HAP-1 (cell line): ENCODE measurements around the gene HRG.
A peak's percentile ranks its signal among the peaks of the same experiment; 100 is the strongest.

Experiments
- DNase-seq, 2 experiments: peaks; one replicate each; pipeline ENCODE4 v3.0.0-alpha.2; 2016 to 2020; ENCODE audit warnings: low spot score in 2 of 2
- H3K27me3 ChIP-seq: fragments of 250-450 bp; sonication (Bioruptor Pico); 2 replicates; pipeline ENCODE4 v1.5.1; 2020; ENCODE audit warnings: low read depth, mild to moderate bottlenecking, moderate library complexity
- H3K36me3 ChIP-seq: fragments of 250-450 bp; sonication (Bioruptor Pico); replicated peaks from 2 replicates; pipeline ENCODE4 v1.5.1; 2020; ENCODE audit warnings: mild to moderate bottlenecking
- H3K4me1 ChIP-seq: fragments of 250-450 bp; sonication (Bioruptor Pico); 2 replicates; pipeline ENCODE4 v1.5.1; 2020; ENCODE audit warnings: mild to moderate bottlenecking
- H3K4me3 ChIP-seq: fragments of 250-450 bp; sonication (Bioruptor Pico); 2 replicates; pipeline ENCODE4 v1.5.1; 2020; ENCODE audit warnings: mild to moderate bottlenecking, moderate library complexity
- H3K9me3 ChIP-seq: fragments of 250-450 bp; sonication (Bioruptor Pico); 2 replicates; pipeline ENCODE4 v1.5.1; 2020; ENCODE audit warnings: mild to moderate bottlenecking, moderate library complexity
- in situ Hi-C: fragments of 300-500 bp; cut with MboI; formaldehyde crosslinking; loops from 3 replicates; pipeline ENCODE4 v1.14.3; 2020; ENCODE audit warnings: low sequenced_read_pairs, inconsistent platforms, mixed read lengths

The HRG gene

DNA sequence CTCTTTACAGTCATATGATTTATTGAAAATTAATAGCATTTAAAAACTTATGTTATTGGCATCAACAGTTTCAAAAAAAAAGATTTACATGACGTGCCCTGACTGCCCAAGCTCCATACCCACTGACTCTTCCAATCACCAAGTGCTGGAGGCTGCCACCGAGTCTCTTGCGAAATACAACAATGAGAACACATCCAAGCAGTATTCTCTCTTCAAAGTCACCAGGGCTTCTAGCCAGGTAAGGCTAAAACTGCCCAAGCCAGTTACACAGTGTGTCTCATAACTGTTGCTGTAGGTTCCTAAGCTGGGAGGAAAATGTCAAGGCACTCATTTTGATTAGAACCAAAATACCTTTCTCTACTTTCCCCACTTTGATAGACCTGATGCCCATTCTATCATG is 21.1 kb upstream of the HRG start:
- Histone ChIP-seq H3K27me3 (0 out of 2 replicates have a peak, but pooled peaks cover 4% of the 10 kb centered on the region), H3K4me3 (no peak overlapping the region), H3K9me3 (no peaks in the 10 kb centered on the region), H3K36me3 (no peaks in the 10 kb centered on the region), H3K4me1 (no peaks in the 10 kb centered on the region)
- DNase-seq, result no peak
- in situ Hi-C loops, result no loop called here

DNA sequence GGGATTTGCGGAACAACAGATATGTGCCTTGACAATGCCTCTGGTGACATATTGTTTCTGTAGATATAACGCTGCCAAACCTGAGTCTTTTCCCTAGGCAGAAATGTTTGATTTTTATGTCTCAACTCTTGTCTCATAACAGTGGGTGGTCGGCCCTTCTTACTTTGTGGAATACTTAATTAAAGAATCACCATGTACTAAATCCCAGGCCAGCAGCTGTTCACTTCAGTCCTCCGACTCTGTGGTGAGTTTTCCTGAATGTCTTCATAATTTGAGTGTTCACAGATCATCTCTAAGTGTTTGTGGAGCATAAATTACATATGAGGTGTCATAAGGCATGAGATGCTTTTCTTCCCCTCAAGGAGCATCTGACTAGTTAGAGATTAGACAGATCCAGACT is 19.7 kb upstream of the HRG start:
- Histone ChIP-seq H3K4me3 (no peak overlapping the region), H3K36me3 (no peaks in the 10 kb centered on the region), H3K9me3 (no peaks in the 10 kb centered on the region), H3K4me1 (no peaks in the 10 kb centered on the region), H3K27me3 (peaks cover 4% of the 10 kb centered on the region; the same call in 1 of the 2 replicates)
- in situ Hi-C loops, result no loop called here
- DNase-seq, result no peak

DNA sequence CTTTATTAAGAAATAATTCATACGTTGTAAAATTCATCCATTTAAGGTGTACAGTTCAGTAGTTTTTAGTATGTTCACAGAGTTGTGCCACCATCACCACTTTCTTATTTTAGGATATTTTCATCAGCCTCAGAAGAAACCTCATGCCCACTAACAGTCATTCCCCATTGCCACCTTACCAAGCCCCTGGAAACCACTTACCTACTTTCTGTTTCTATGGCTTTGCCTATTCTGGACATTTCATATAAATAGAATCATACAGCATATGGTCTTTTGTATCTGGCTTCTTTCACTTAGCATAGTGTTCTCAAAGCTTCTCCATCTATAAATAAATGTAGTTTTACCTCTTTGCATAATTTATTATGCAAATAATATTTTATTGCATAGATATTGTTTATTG is 19.0 kb upstream of the HRG start:
- in situ Hi-C loops, result no loop called here
- Histone ChIP-seq H3K36me3 (no peaks in the 10 kb centered on the region), H3K9me3 (no peaks in the 10 kb centered on the region), H3K4me1 (no peaks in the 10 kb centered on the region), H3K27me3 (peaks cover 2% of the 10 kb centered on the region; the same call in 1 of the 2 replicates), H3K4me3 (no peak overlapping the region)
- DNase-seq, result no peak

DNA sequence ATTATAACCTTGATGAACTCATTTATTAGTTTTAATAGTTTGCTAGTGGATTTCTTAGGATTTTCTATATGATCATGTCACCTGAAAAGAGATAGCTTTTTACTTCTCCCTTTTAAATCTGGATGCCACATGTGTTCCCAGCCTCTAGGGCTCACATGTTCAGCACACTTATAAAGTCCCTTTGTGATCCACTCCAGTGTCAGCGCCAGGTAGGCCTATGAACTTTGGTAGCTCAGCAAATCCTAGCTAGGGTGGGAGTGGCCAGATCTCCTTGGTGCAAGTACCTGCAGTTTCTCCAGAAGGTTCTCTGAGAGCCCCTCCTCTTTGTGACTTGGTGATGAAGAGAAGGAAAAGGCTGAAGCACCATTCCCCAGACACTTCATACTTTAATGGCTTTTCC is 17.0 kb upstream of the HRG start:
- no peak for DNase-seq
- Histone ChIP-seq H3K9me3 (no peaks in the 10 kb centered on the region), H3K4me3 (no peak overlapping the region), H3K4me1 (no peaks in the 10 kb centered on the region), H3K36me3 (no peaks in the 10 kb centered on the region), H3K27me3 (no peaks in the 10 kb centered on the region; the same call in 1 of the 2 replicates)
- in situ Hi-C loops, result no loop called here

DNA sequence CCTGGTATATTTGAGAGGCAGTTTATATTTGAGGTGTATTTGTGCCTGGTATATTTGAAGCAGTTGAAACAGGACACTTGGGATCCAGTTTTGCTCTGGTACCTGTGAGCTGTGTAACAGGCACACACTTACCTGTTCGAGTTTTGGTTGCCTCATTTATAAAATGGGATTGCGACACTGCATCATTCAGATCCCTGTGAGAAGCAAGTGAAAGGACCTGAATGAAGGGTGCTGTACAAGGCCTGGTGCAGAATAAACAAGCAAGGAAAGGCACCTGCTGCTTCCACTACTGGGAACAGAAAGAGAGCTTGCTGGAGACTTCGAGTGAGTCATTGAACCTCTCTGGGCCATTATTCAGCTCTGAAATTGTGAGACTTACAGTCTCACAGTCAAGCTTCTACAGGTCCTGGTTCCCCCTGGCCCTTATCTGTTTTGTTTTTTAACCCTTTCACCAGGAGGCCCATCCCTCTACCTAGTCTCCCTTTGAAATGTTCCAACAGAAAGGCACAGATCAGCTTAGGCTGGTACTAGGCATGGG is 14.1 kb upstream of the HRG start:
- in situ Hi-C loops, result no loop called here
- Histone ChIP-seq H3K27me3 (no peaks in the 10 kb centered on the region; the same call in 1 of the 2 replicates), H3K9me3 (no peaks in the 10 kb centered on the region), H3K4me3 (no peak overlapping the region), H3K4me1 (no peaks in the 10 kb centered on the region), H3K36me3 (no peaks in the 10 kb centered on the region)
- DNase-seq, result no peak

DNA sequence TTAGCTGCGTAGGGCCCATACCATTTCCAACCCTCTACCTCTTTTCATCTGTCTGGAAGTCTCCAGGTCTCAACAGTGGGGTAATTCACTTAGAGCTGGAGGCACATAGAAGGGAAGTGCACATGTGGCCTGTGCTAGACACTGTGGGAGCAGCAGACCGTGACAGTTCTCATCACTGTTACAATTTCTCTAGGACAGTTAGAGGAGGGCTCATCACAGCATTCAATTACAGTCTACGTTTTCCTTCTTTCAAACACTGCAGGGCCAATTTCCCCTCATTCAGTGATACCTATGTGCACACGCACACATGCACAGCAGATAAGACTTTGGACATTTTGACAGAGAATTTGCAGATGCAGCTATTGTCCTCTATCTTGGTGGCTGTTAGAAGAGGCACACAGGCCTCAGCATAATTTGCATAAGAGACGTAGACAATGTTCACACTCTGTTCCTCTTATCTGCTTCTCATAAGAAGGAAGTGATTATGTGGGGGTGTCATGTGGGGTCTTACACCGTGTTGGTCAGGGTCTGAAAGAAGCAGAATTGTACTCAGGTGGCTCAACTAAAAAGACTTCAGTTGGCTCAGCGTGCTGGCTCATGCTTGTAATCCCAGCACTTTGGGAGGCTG is 12.6 kb upstream of the HRG start:
- in situ Hi-C loops, result no loop called here
- Histone ChIP-seq H3K4me3 (no peak overlapping the region), H3K4me1 (no peaks in the 10 kb centered on the region), H3K27me3 (no peaks in the 10 kb centered on the region; the same call in 1 of the 2 replicates), H3K36me3 (no peaks in the 10 kb centered on the region), H3K9me3 (no peaks in the 10 kb centered on the region)
- no peak for DNase-seq

DNA sequence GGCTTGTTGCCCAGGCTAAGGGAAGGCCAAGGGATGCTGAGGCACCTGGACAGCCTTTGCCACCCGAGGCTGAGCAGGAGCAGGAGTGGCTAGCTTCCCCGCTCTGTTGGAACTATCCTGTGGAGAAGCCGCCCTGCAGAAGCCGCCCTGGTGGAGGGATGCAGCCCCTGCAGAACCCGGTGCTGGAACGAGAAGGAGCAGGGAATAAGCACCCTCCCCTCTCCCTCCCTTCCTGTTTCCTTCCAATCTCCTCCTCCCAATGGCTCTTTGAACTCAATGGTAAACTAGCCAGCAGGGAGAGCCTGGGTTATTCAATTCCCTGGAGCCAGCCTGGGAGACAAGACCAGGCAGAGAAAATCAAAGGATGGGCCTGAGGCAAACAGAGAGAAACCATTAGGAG is 11.8 kb upstream of the HRG start:
- in situ Hi-C loops, result no loop called here
- Histone ChIP-seq H3K4me1 (no peaks in the 10 kb centered on the region), H3K4me3 (no peak overlapping the region), H3K27me3 (no peaks in the 10 kb centered on the region; the same call in 1 of the 2 replicates), H3K9me3 (no peaks in the 10 kb centered on the region), H3K36me3 (no peaks in the 10 kb centered on the region)
- DNase-seq, result peak in 1 of 2 experiments; percentile 53

DNA sequence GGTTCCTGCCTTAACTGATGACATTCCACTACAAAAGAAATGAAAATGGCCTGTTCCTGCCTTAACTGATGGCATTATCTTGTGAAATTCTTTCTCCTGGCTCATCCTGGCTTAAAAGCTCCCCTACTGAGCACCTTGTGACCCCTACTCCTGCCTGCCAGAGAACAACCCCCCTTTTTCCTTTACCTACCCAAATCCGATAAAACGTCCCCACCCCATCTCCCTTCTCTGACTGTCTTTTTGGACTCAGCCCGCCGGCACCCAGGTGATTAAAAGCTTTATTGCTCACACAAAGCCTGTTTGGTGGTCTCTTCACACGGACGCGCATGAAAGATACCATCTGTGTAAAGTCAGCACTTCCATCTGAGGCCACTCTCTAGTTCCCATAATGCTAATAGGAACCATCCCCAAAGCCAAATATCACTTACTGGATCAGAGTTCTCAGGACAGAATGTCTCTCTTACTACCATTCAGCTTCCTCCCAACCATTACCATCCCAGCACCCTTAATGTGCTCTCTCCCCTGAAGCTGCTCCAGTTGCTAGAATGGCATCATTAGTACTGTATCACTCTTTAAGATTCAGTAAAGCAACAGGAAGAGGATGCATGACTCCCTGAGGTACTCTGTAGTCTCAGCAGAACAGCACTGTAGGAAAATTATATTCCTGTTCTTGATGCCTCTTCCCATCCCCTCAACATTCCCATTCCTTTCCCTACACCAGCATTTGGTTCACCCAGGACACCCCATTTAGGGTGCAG is 2.3 kb upstream of the HRG start:
- no peaks in the 10 kb centered on the region for H3K4me1 ChIP-seq
- H3K27me3 ChIP-seq, result no peaks in the 10 kb centered on the region
- in situ Hi-C loops, result no loop called here
- H3K4me3 ChIP-seq, result no peak overlapping the region
- no peaks in the 10 kb centered on the region for H3K36me3 ChIP-seq
- DNase-seq, result no peak
- no peaks in the 10 kb centered on the region for H3K9me3 ChIP-seq

DNA sequence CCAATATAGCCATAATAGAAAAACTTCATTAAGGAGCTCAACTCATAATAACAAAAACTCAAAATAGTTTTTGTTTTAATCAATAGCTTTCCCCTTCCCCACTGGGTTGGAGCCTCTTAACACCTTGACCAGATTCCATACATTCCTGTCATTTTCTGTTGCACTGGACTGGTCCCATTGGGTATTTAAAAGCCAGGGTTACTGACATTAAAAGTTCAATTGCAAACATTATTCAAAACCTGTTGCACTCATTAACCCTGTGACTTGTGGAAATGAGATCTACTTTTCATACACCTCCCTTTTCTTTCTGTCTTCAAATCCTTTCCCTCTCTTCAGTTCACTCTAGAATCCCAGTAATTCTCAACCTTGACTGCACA is 1.7 kb upstream of the HRG start:
- H3K36me3 ChIP-seq, result no peaks in the 10 kb centered on the region
- in situ Hi-C loops, result no loop called here
- DNase-seq, result no peak
- H3K4me1 ChIP-seq, result no peaks in the 10 kb centered on the region
- H3K4me3 ChIP-seq, result no peak overlapping the region
- no peaks in the 10 kb centered on the region for H3K27me3 ChIP-seq
- H3K9me3 ChIP-seq, result no peaks in the 10 kb centered on the region

DNA sequence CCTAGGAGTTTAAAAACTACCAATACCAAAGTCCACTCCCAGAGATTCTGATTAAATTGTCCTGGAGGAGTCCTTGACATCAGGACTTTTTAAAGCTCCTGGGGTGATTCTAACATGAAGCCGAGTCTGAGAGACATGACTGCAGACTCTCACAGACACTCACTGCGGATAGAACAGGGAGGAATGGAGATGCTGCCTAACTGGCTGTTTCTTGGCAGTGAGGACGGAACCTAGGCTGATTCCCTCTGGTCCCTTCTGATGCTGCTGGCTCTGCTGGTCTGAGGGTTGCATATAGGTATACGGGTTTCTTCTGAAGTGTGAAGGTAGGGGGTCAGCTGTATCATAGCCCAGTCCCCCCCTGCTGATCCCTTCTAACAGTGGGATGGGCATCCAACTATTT is 1.3 kb upstream of the HRG start:
- Histone ChIP-seq H3K4me1 (no peaks in the 10 kb centered on the region), H3K4me3 (no peak overlapping the region), H3K36me3 (no peaks in the 10 kb centered on the region), H3K9me3 (no peaks in the 10 kb centered on the region), H3K27me3 (no peaks in the 10 kb centered on the region)
- no peak for DNase-seq
- in situ Hi-C loops, result no loop called here

DNA sequence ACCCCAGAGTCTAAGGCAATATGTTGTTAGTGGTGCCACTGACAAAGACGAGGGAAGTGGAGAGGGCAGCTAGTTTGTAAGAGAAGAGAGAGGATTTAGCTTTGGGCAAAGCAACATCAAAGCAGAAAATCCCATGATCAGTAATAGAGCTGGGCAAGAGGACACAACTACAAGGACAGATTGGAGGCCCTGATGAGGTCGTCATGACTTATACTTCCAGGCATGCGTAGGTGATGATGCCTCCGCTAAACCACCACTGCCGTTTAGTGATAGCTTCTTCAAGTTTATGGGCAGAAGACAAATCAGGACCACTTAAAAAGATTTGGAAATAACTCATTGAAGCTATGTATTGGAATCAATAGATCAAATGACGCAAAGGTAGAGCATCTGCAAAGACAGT is 2.6 kb downstream of the HRG start:
- H3K27me3 ChIP-seq, result peaks cover 7% of the 10 kb centered on the region
- no peak overlapping the region for H3K4me3 ChIP-seq
- DNase-seq, result no peak
- no peaks in the 10 kb centered on the region for H3K9me3 ChIP-seq
- H3K36me3 ChIP-seq, result no peaks in the 10 kb centered on the region
- H3K4me1 ChIP-seq, result no peaks in the 10 kb centered on the region
- in situ Hi-C loops, result no loop called here

DNA sequence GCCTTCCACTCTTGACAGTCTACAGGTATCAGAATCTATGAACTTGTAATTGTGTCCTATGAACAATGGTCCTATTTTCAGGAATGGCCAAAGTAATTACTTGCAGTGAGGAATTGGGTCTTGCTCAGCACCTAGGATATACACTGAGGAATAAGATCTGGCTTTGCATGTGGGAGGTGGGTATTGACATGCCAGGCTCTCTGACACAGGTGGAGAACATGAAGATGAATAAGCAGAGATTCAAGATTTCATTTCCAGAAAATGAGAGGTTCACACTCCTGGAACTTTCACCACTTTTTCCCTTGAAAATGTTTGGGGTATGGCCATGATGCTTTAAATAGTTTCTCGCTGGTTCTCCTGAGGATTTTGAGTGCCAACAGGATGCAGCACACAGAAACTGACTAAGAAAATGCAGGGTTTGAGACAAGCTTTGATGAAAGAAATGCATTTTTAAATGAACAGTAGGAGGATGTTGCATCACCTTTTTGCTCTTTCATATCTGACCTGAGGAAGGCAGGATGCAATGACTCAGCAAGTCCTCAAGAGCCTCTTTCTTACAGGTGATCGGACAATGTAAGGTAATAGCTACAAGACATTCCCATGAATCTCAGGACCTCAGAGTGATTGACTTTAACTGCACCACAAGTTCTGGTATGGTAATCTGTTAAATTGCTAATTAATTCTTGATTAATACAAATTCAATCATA is 3.7 kb downstream of the HRG start:
- DNase-seq, result no peak
- Histone ChIP-seq H3K9me3 (no peaks in the 10 kb centered on the region), H3K4me1 (no peaks in the 10 kb centered on the region), H3K27me3 (peaks cover 12% of the 10 kb centered on the region), H3K4me3 (no peak overlapping the region), H3K36me3 (no peaks in the 10 kb centered on the region)
- in situ Hi-C loops, result no loop called here

DNA sequence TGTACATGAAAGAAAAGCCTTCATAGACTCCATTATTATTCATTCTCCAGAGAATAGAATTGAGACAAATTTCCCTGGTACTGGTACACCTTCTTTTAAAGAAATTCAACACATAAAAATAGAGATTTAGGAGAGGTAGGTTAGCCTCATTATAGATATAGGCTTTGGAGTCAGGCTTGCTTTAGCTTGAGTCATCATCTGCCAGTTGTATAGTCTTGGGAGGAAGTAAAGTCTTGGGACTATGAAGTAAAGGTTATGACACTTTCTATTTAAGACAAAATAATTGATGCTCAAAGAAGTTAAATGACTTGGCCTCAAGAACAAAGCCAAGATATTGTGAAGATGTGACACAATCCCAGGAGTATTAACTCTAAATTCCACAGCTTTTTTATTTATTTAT is 4.3 kb downstream of the HRG start:
- peaks cover 18% of the 10 kb centered on the region for H3K27me3 ChIP-seq
- in situ Hi-C loops, result no loop called here
- H3K9me3 ChIP-seq, result no peaks in the 10 kb centered on the region
- no peak overlapping the region for H3K4me3 ChIP-seq
- H3K4me1 ChIP-seq, result no peaks in the 10 kb centered on the region
- DNase-seq, result no peak
- no peaks in the 10 kb centered on the region for H3K36me3 ChIP-seq

DNA sequence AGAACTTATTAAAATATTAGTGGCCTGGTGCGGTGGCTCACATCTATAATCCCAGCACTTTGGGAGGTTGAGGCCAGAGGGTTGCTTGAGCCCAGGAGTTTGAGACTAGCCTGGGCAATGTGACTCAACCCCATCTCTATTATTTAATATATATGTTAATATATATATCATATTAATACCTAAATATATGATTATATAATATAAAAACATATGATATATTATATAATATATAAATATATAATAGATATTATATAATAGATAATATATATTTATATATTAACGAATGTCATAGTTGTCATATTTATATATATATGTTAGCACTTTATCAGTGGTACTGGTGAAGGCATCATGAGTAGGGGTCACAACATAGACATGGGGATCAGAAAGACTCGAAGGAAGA is 5.2 kb downstream of the HRG start:
- no peaks in the 10 kb centered on the region for H3K4me1 ChIP-seq
- no peak for DNase-seq
- in situ Hi-C loops, result no loop called here
- peaks cover 18% of the 10 kb centered on the region for H3K27me3 ChIP-seq
- no peak overlapping the region for H3K4me3 ChIP-seq
- H3K9me3 ChIP-seq, result no peaks in the 10 kb centered on the region
- no peaks in the 10 kb centered on the region for H3K36me3 ChIP-seq
